GM21381 (cell line): Measurements from ENCODE around the gene BACE2.

Experiments
- ATAC-seq: cut with Tn5 transposase; IDR thresholded peaks from one replicate; pipeline ENCODE4 v1.9.1; 2021; ENCODE audit warnings: mild to moderate bottlenecking, moderate library complexity; ENCODE audit not compliant: unreplicated experiment

The BACE2 gene

GRCh38 chr21:41147979-41148355 is 20.0 kb upstream of the BACE2 start:
- ATAC-seq, result no peak

- ATAC-seq, result no peak
These were observed 19.2 kb upstream of the BACE2 start for GRCh38 chr21:41148798-41149197.

- ATAC-seq, result no peak
These were observed 18.8 kb upstream of the BACE2 start for GRCh38 chr21:41149199-41149598.

GRCh38 chr21:41152147-41152546 is 15.8 kb upstream of the BACE2 start:
- ATAC-seq, result no peak

GRCh38 chr21:41153443-41153842 is 14.5 kb upstream of the BACE2 start:
- ATAC-seq, result no peak

DNA sequence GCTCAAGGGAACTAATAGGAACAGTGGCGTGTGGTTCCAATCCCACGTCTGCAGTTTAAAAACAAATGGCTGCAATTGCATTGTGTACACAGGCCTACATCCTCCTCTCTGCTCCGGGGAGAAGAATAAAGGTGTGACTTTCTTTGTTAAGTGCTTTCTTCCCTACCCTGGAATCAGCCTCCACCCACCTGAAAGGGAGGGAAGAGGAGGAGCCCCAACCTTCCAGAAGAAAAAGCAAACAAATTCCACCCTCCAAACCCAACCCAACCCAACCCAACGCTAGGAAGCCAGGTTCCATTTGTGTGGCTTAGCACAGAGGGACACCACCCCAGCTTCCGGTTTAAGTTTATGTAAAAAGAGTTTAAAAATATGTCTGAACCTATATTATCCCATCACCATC is 11.8 kb upstream of the BACE2 start:
- no peak for ATAC-seq

DNA sequence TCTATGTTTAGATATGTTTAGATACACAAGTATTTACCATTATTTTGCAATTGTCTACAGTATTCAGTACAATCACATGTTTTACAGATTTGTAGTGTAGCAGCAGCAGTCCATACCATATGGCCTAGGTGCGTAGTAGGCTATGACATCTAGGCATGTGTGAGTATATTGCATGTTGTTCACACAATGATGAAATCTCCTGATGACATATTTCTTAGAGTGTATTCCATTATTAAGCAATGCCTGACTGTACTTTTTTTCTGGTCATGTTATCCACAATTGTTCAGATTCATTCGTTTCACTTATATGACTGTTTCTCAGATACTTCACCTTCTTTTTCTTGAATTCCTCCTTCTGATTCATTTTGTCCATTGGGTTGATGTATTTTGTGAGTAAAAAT is 9.9 kb upstream of the BACE2 start:
- no peak for ATAC-seq

- no peak for ATAC-seq
These were observed 7.9 kb upstream of the BACE2 start for GRCh38 chr21:41160036-41160435.

- ATAC-seq, result no peak
These were observed 6.5 kb upstream of the BACE2 start for GRCh38 chr21:41161428-41161827.

- ATAC-seq, result no peak
These were observed 5.9 kb upstream of the BACE2 start for GRCh38 chr21:41162096-41162495.

- no peak for ATAC-seq
These were observed 4.9 kb upstream of the BACE2 start for GRCh38 chr21:41163091-41163490.

GRCh38 chr21:41164052-41164451 is 3.9 kb upstream of the BACE2 start:
- no peak for ATAC-seq

DNA sequence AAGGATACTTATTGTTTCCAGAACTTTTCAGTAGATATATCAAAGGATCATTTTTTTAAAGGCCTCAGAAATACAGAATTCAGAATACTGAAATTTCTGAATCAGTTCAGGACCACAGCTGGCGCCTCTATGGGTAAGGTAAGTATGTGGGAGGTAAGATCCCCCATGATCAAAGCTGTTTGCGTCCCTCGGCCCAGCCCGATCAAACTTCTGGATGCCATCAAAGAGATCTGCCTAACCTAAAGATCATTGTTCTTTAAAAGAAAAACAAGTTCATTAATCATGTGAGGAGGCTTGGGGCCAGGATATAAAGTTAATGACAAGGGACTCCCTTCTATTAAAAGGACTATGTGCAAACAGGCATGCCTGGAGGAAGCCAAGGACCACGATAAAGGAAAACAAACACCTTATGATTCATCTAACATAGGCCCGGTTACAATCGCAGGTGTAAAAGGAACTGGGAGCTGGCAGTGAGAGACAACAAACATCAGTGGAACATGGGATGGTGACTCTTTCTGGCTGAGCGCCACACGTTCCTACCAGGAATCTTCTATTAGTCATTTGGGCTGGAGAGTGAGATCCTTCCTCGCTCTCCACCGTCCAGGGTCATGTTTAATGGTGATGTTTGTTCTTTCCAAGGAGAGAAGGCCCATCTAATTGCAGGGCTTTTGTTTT is 2.8 kb upstream of the BACE2 start:
- ATAC-seq, result no peak

- no peak for ATAC-seq
These were observed 1.1 kb upstream of the BACE2 start for GRCh38 chr21:41166884-41167283.

DNA sequence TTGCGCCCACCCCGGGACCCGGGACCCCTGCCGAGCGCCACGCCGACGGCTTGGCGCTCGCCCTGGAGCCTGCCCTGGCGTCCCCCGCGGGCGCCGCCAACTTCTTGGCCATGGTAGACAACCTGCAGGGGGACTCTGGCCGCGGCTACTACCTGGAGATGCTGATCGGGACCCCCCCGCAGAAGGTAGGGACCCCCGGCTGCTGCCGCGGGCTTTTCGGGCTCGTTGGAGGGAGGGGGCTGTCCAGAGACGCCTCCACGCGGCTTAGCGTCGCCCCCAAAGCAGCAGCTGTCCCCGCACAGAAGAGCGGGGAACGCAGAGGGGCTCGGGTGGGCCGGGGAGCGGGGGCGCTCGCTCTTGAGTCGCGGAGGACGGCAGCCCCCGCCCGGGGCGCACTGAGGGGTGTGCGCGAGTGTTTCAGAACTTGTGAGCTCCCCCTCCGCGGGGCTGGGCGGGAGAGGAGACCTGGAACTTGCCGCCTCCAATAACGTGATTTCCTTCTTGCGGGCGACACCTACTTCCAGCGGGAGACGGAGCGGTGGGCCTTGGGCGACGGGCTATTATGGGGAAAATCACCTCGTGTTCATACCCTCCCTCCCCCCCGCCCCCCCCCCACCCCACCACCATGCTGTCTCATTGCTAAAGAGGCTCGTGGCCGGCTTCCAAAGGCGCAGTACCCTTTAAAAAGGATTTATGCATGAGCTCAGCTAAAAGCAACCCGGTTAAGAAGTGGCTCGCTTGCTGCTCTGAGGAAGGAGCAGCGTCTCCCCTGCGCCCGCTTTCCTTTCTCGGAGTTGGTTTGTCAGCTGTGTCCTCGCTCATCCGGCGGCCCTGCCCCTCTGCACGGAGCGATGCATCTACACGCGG is 664 bp downstream of the BACE2 start:
- no peak for ATAC-seq

- ATAC-seq, result no peak
These were observed 1.3 kb downstream of the BACE2 start for GRCh38 chr21:41169258-41169576.

DNA sequence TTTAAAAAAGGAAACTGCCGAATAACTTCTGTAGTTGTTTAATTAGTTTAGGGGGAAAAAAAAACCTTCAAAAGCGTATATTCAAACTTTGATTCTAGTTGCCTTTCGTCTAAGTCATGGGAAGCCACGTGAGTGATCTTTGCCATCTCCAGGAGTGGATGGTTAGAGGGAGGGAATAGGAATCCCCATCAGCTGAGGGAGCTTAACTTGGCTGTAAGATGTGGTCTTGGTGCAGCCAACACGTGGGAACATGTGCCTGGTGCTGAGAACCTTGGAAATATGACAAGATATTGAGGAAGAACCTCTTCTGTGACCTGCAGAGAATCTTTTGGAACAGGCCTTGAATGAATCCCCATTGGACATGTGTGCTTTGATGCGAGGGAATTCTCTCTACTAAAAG is 1.7 kb downstream of the BACE2 start:
- ATAC-seq, result no peak

DNA sequence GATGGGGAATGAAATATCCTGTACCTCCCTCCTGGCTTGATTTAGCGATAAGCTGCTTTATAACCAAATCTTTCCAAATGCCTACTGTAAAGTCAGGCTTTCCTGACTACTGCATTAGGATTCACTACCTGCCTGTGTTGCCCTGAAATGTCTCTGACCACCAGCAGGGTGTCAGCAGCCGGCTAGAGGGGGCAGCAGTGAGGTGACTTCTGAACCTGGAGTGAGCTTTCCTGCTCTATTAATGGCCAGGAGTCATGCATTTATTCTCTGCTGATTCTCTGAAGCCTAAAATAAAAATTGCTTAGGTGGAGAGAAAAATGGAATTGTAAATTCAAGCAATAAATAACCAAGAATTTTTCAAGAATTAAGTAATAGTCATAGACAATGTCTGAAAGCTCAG is 2.5 kb downstream of the BACE2 start:
- no peak for ATAC-seq

GRCh38 chr21:41170859-41171609 is 3.1 kb downstream of the BACE2 start:
- ATAC-seq, result no peak

GRCh38 chr21:41175080-41175479 is 7.1 kb downstream of the BACE2 start:
- ATAC-seq, result no peak

GRCh38 chr21:41176846-41177245 is 8.9 kb downstream of the BACE2 start:
- no peak for ATAC-seq

GRCh38 chr21:41180752-41181151 is 12.8 kb downstream of the BACE2 start:
- no peak for ATAC-seq
